Testis (tissue), 3 donors: Measurements from ENCODE around the gene SLC4A1AP. TPM values are rescaled to one million over a fixed set of nuclear protein-coding genes. Genes with fewer than 3 reads are reported as not detected.

ENCODE experiments used
- DNase-seq: peaks from one replicate; pipeline ENCODE4 v3.0.0-alpha.2; 2019
- H3K27ac ChIP-seq, 2 donors: fragments of 200-600 bp; sonication (generic); one replicate each; pipeline ENCODE4 v1.5.1; 2019
- H3K27me3 ChIP-seq: fragments of 200-600 bp; sonication (generic); one replicate; pipeline ENCODE4 v1.5.1; 2019
- H3K36me3 ChIP-seq: fragments of 200-600 bp; sonication (generic); one replicate; pipeline ENCODE4 v1.5.1; 2017; ENCODE audit warnings: low read depth; ENCODE audit errors: missing control alignments
- H3K4me1 ChIP-seq: fragments of 200-600 bp; sonication (generic); one replicate; pipeline ENCODE4 v1.5.1; 2019
- H3K4me3 ChIP-seq, 2 donors: fragments of 200-600 bp; sonication (generic); one replicate each; pipeline ENCODE4 v1.5.1; 2017 to 2019
- H3K9me3 ChIP-seq: fragments of 200-600 bp; sonication (generic); one replicate; pipeline ENCODE4 v1.5.1; 2017
- POLR2A ChIP-seq: fragments of 450-650 bp; IDR thresholded peaks from one replicate; pipeline ENCODE4 v1.6.1; 2017; ENCODE audit warnings: antibody characterized with exemption, mild to moderate bottlenecking, moderate library complexity
- WGBS, 2 donors: methylation state at CpG; one replicate each; pipeline ENCODE4 v1.1.5; 2018; 5-methylcytosine and 5-hydroxymethylcytosine counted together
- intact Hi-C: fragments of 100-400 bp; cut with DNase I; formaldehyde crosslinking; loops from one replicate; pipeline ENCODE4 v1.15.1; 2023; ENCODE audit warnings: low total_unique reads
- polyA plus RNA-seq: library from polyadenylated mRNA; stranded (reverse); fragments of 350-450 nt; fragmentation: Illumina TruSeq; extraction: RNeasy Lipid Tissue Mini Kit (QIAGEN cat#74804); gene quantifications from one replicate; pipeline ENCODE4 v1.2.3, GENCODE V29; 2014; ENCODE audit warnings: low read depth, low replicate concordance; ENCODE audit not compliant: insufficient read depth
- total RNA-seq, 2 donors: library from RNA; depleted of rRNA; stranded (reverse); fragments of >200 nt; gene quantifications; one replicate each; pipeline ENCODE4 v1.2.3, GENCODE V29; 2016
- TF ChIP-seq, protein P1 (sequence below), 3 experiments: fragments of 450-650 bp in 2 of 3; fragments of 200-600 bp in 1 of 3; sonication (generic) in 1 of 3; IDR thresholded peaks; one replicate each; pipeline ENCODE4 v1.5.1; 2016 to 2019; ENCODE audit warnings: antibody characterized with exemption in 3 of 3, mild to moderate bottlenecking in 2 of 3, moderate library complexity in 1 of 3

The SLC4A1AP gene
- total and polyA plus RNA-seq, 3 donors from 2014 or later = 55.3 to 60.5 (median 56.5) TPM

DNA sequence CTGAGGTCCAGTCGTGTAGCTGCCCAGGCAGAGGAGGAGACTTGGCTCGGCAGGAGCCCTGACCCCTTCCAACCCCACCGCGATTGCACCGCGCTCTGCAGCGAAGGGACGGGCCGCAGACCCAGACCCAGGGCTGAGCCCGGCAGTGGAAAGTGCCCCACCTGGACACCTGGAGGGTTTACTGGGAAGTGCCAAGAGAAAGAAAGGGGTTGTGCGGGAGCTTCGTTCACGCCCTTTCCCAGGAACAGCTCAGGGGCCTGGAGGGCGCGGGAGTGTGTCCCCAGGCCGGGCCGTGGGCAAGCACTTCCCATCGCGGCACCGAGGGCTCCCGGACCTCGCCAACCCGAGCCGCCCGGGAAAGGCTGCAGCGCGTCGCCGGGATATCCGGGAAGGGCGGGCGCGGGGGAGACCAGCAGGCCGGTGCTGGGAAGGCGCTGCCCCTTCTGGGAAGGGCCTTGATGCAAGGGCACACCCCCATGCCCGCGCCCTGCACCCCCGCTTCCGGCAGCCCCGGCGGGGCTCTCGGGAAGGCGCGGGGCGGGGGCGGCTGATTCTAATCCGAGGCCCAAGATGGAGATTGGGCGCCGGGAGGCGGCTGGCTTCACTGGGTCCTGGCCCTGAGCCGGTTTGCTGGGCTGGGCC is 71.7 kb downstream of the SLC4A1AP start:
- Histone ChIP-seq H3K9me3 (no peaks in the 10 kb centered on the region), H3K4me1 (peaks cover 9% of the 10 kb centered on the region), H3K27me3 (no peaks in the 10 kb centered on the region), H3K27ac (peak overlapping the region; percentile 53 to 73), H3K36me3 (no peaks in the 10 kb centered on the region), H3K4me3 (peak overlapping the region; percentile 37 to 62)
- WGBS, 2 donors = 1 to 3% methylated on average over 3 to 48 of the region's 51 CpGs
- intact Hi-C loops = no loop called here
- DNase-seq = peak; percentile 85
- no peak for TF ChIP-seq POLR2A
- TF ChIP-seq, protein P1, sequence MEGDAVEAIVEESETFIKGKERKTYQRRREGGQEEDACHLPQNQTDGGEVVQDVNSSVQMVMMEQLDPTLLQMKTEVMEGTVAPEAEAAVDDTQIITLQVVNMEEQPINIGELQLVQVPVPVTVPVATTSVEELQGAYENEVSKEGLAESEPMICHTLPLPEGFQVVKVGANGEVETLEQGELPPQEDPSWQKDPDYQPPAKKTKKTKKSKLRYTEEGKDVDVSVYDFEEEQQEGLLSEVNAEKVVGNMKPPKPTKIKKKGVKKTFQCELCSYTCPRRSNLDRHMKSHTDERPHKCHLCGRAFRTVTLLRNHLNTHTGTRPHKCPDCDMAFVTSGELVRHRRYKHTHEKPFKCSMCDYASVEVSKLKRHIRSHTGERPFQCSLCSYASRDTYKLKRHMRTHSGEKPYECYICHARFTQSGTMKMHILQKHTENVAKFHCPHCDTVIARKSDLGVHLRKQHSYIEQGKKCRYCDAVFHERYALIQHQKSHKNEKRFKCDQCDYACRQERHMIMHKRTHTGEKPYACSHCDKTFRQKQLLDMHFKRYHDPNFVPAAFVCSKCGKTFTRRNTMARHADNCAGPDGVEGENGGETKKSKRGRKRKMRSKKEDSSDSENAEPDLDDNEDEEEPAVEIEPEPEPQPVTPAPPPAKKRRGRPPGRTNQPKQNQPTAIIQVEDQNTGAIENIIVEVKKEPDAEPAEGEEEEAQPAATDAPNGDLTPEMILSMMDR (IDR thresholded peaks at IDR 0.05) = no peak

DNA sequence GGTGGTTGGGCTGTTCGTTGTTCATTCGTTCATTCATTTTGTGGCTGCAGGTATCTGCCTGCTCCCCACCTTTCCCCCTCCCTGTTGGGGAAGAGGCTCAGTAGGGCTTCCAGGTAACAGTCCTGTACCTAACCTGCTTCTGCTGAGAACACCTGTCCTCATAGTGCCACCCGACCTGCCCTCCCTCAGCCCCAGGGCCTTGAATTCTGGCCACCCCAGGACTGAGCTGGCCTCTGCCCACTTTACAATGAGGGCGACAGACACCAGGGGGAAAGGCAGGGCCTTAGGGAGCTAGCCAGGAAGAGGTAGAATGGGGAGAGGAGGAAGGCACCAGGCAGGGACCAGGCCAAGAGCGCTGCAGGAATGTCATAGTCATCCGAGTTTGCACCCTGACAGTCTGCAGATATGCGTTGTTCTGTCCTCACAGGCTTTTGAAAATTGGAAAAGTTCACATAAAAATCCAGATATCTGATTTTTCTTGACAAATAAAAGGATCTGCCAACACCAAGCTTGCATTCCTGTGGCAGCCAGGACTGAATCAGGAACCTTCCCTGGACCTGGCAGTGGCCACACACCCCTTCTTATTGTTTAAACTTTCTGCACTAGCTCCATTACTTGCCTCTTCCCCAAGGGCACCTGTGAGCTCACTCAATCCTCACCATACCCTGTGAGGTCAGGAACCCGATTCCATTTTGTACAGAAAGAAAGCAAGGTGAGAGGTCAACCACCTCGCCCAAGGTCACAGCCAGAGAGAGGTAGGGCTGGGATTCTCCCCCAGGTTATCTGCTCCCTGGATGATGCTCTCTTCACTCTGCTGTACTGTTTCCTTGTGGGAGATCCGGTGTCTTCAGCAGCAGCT is 72.6 kb downstream of the SLC4A1AP start:
- peak overlapping the region in 1 of 2 donors; percentile 62 for H3K4me3 ChIP-seq
- WGBS, 2 donors = 75 to 85% methylated on average over 9 to 10 of the region's 10 CpGs
- no peaks in the 10 kb centered on the region for H3K27me3 ChIP-seq
- no peaks in the 10 kb centered on the region for H3K9me3 ChIP-seq
- peaks cover 9% of the 10 kb centered on the region for H3K4me1 ChIP-seq
- H3K36me3 ChIP-seq = no peaks in the 10 kb centered on the region
- intact Hi-C loops = no loop called here
- no peak for TF ChIP-seq POLR2A
- TF ChIP-seq, protein P1 (IDR thresholded peaks at IDR 0.05) = no peak
- H3K27ac ChIP-seq = peak overlapping the region; percentile 25 to 53
- DNase-seq = no peak

DNA sequence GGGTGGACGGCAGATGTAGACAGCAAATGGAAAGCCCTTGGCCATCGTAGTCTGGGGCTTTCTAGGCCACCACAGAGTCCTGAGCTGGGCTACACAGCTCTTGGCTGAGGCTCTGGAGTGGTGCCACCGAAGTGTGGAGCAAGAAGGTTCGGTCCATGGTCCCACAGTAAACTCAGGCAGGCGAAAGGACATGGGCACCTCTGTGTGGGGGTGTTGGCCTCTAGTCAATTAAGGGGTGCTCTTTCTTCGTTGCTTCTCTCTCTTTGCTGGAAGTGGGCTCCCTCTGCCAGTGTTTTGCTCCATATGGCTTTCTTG is 73.2 kb downstream of the SLC4A1AP start:
- intact Hi-C loops = no loop called here
- TF ChIP-seq POLR2A = no peak
- TF ChIP-seq, protein P1 (IDR thresholded peaks at IDR 0.05) = no peak
- no peak overlapping the region for H3K27ac ChIP-seq
- no peaks in the 10 kb centered on the region for H3K36me3 ChIP-seq
- DNase-seq = no peak
- H3K9me3 ChIP-seq = no peaks in the 10 kb centered on the region
- H3K4me1 ChIP-seq = peaks cover 9% of the 10 kb centered on the region
- 82 to 97% methylated on average over 6 of the region's 6 CpGs for WGBS, 2 donors
- no peak overlapping the region for H3K4me3 ChIP-seq
- no peaks in the 10 kb centered on the region for H3K27me3 ChIP-seq

DNA sequence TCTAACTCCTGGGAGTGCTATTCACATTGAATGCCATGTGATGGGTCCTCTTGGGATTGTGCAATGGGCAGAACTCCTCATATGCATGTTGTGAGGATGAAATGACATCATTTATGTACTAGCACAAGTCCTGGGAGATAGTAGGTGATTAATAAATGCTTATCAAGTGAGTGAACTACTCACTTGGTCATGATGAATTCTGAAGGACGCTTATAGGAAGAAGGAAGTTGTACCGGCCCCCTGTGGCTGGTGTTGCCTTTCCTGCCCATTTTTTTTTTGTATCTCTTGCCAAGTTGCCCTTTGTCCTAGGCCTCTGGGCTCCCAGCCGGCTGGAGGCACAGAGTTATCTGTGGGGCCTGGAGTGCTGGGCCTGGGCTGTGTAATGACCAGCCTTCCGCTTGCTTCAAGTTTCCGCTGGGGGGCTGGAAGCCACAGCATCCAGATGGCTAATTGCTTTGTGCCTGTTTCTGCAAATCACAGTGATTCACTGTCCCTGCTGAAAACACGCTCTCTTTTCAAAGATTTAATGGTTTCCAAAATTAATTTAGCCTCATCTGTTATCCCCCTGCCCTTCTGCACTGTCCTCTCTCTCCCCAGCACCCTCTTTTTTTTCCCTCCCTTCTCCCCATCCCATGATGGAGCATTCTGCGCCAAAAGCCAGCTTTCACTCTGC is 74.1 kb downstream of the SLC4A1AP start:
- Histone ChIP-seq H3K9me3 (no peaks in the 10 kb centered on the region), H3K36me3 (no peaks in the 10 kb centered on the region), H3K27ac (no peak overlapping the region), H3K4me3 (no peak overlapping the region), H3K27me3 (no peaks in the 10 kb centered on the region), H3K4me1 (peaks cover 9% of the 10 kb centered on the region)
- intact Hi-C loops = no loop called here
- WGBS, 2 donors = 80 to 81% methylated on average over 7 of the region's 7 CpGs
- TF ChIP-seq, protein P1 (IDR thresholded peaks at IDR 0.05) = no peak
- DNase-seq = no peak
